GM18873 (cell line): ENCODE measurements around the gene DMC1.
"Not testable (repeated sequence)": the region's sequence is repeated elsewhere in the genome, so short reads cannot be mapped to it uniquely, and the experiment has no call there.

ENCODE experiments used
- ATAC-seq: cut with Tn5 transposase; IDR thresholded peaks from one replicate; pipeline ENCODE4 v1.9.1; 2021; ENCODE audit warnings: mild to moderate bottlenecking, moderate library complexity, moderate number of reproducible peaks; ENCODE audit not compliant: unreplicated experiment, low FRiP score

The DMC1 gene

DNA sequence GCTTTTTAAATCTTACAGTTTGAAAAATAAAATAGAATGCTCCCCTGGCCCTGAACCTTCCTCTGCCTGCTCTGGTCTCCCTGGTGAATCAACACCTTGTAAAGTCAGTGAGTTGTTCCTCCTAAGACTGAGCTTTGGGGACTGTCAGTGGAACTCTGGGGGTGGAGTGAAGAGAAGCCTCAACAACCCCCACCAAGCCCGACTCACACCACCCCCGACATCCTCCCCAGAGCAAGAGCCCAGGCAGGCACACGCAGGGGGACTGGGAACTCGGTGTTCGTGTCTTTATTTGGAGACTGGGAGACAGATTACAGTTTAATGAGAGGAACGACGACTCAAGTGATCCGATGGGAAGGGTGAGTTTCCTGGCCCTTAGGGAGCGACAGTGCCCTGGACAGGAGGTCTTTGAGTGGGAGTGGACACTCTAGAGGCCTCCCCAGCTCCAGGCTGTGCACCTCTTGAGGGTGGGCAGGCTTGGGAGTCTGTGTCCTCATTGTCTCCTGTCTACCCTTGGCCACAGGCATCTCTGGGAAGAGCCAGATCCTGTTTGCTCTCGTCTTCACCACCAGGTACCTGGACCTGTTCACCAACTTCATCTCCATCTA lies 95.9 kb downstream of the DMC1 start:
- ATAC-seq: no peak

GRCh38 chr22:38471237-38471636 lies 98.7 kb downstream of the DMC1 start:
- no peak for ATAC-seq

DNA sequence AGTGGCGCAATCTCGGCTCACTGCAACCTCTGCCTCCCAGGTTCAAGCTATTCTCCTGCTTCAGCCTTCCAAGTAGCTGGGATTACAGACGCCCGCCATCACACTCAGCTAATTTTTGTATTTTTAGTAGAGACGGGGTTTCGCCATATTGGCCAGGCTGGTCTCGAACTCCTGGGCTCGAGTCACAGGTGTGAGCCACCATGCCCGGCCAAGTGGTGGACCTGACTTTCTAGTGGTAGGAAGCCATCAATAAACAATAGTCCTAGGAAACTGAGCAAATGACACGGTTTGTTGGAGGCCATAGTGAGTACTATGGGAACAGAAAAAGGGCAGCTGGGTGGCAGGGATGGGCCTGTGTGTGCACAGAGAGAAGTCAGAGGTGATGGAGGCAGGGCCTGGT lies 99.8 kb downstream of the DMC1 start:
- ATAC-seq: not testable (repeated sequence)

DNA sequence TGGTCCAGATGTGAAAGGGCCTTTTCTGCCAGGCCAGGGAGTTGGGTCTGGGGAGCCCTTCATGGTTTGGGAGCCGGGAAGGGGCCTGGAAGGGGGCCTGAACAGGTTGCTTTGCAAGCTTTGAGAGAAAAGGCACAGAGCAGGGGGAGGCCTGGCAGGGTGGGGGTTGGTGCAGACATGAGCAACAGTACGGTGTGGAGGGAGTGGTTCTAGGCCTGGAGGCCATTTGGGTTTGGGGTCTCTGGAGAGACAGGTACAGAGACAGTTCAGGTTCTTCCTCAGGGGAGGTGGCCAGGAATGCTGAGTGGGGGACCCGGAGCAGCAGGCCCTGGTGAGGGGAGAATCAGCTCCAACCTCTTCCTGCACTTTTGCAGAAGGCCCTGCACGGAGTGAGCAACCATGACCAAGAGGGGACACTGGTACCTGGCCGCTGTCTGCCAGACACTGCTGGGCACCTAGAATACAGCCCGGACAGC lies 100.6 kb downstream of the DMC1 start:
- ATAC-seq: no peak
